ENCODE data around the gene MED14.

GRCh38 chrX:40720339-40720738, 15.0 kb downstream of the MED14 start:
- TF ChIP-seq CTCF (IDR thresholded peaks at IDR 0.05) (no peak), POLR2A (IDR thresholded peaks at IDR 0.05) (no peak), POLR2AphosphoS5 (IDR thresholded peaks at IDR 0.05) (no peak)
